Fibroblast of mammary gland (primary cell): ENCODE measurements around the gene INTS13.

Experiments
- DNase-seq: peaks from one replicate; pipeline ENCODE4 v3.0.0-alpha.2; 2010; ENCODE audit warnings: low read depth
- H3K4me3 ChIP-seq: 2 replicates; pipeline ENCODE4 v1.5.1; 2011; ENCODE audit warnings: low read depth, mild to moderate bottlenecking, low read length, moderate library complexity; ENCODE audit not compliant: control insufficient read depth
- CTCF ChIP-seq: conservative IDR thresholded peaks from 2 replicates; pipeline ENCODE4 v1.5.1; 2011; ENCODE audit warnings: low read depth, low read length, inconsistent platforms; ENCODE audit not compliant: control insufficient read depth, insufficient read depth

Gene INTS13

GRCh38 chr12:26948309-26948708 lies 10.5 kb upstream of the INTS13 start:
- no peak overlapping the region for H3K4me3 ChIP-seq
- no peak for TF ChIP-seq CTCF
- no peak for DNase-seq

DNA sequence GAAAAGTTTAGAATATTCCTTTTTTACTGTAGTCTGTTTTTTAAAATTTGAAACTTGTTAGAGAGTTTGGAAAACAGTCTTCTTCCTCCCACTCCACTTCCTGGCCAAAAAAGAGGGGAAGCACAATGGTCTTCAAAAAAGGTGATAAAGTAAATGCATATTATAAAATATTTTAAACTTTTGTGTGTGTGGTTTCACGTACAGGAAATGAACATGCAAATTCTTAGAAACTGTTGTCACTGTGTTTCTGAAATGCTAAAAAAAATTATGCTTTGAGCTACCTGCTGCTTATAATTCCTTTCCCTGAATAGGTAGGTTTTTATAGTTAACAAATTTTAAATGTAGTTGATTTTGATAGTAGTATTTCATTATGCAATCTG lies 3.4 kb upstream of the INTS13 start:
- no peak for TF ChIP-seq CTCF
- DNase-seq: no peak
- H3K4me3 ChIP-seq: no peak overlapping the region

- DNase-seq: peak; percentile 40
- H3K4me3 ChIP-seq: no peak overlapping the region
- TF ChIP-seq CTCF: no peak
Observed at GRCh38 chr12:26940516-26941214, 2.9 kb upstream of the INTS13 start.

GRCh38 chr12:26939953-26940352 lies 2.2 kb upstream of the INTS13 start:
- H3K4me3 ChIP-seq: peak overlapping the region; percentile 94

DNA sequence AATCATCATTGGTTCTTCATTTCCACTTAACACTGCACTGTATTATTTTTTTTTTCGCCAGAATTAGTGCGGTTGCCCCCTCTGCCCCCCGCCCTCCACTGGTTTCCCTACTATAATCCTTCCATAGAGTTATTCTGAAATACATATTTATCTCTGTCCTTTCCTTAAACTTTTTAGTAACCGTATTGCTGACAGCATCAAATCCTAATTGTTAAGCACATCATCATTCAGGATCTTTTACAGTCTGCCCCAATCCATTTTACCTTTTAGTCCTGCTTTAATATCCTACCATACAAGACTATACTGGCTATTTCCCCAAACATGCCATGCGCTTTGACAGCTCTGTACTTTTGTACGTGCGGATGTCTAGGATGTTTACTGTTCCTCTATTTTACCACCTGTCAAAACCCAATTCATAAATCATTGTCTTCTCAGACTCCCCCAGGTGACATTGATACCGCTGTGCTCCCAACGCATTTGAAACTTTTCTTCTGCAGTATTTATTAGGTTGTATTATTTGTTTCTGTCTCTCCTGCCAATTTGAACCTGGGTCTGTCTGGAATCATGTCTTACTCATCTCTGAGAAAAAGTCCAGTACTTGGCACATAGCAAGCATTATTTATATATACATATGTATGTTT lies 1.5 kb upstream of the INTS13 start:
- H3K4me3 ChIP-seq: peak overlapping the region; percentile 94
- TF ChIP-seq CTCF: no peak
- DNase-seq: peak; percentile 49

More at GRCh38 chr12:26939953-26940352, 2.2 kb upstream of the INTS13 start:
- no peak for DNase-seq
- no peak for TF ChIP-seq CTCF

GRCh38 chr12:26938701-26939062 lies 901 bp upstream of the INTS13 start:
- H3K4me3 ChIP-seq: peak overlapping the region; percentile 94
- no peak for TF ChIP-seq CTCF
- DNase-seq: no peak
